ENCODE data around the gene PAX6.

GRCh38 chr11:31825838-31826484 is 14.8 kb upstream of the PAX6 start:
- no peak for TF ChIP-seq POLR2AphosphoS5 (IDR thresholded peaks at IDR 0.05)
- TF ChIP-seq CTCF (IDR thresholded peaks at IDR 0.05): no peak
- no peak for TF ChIP-seq POLR2A (IDR thresholded peaks at IDR 0.05)
- TF ChIP-seq EP300 (IDR thresholded peaks at IDR 0.05): no peak

All from stomach (tissue), 4 donors.